SU-DHL-6 (cell line): ENCODE data around the gene PADI3.

Source experiments
- H2AFZ ChIP-seq: fragments of 200-600 bp; sonication (generic); 2 replicates; pipeline ENCODE4 v1.6.1; 2014; ENCODE audit warnings: low read depth, mild to moderate bottlenecking, moderate library complexity, mixed read lengths, antibody characterized with exemption, low read length; ENCODE audit not compliant: severe bottlenecking
- H3F3A ChIP-seq: fragments of 200-600 bp; shearing (Covaris generic); 2 replicates; pipeline ENCODE4 v1.6.0; 2016; ENCODE audit warnings: antibody characterized with exemption, mild to moderate bottlenecking; ENCODE audit not compliant: insufficient read depth
- H3K27ac ChIP-seq: fragments of 200-600 bp; sonication (generic); 2 replicates; pipeline ENCODE4 v1.5.1; 2016; ENCODE audit warnings: low read depth, mild to moderate bottlenecking, low read length, moderate library complexity, mixed read lengths
- H3K27me3 ChIP-seq: fragments of 200-600 bp; sonication (generic), shearing (Covaris generic); 2 replicates; pipeline ENCODE4 v1.6.0; 2014; ENCODE audit warnings: mild to moderate bottlenecking, low read length
- H3K36me3 ChIP-seq: fragments of 200-600 bp; sonication (generic); 2 replicates; pipeline ENCODE4 v1.6.1; 2014; ENCODE audit warnings: mild to moderate bottlenecking, low read length, mixed read lengths
- H3K4me2 ChIP-seq: fragments of 300-600, 200-600 bp; shearing (Covaris generic), sonication (generic); 2 replicates; pipeline ENCODE4 v1.6.0; 2014; ENCODE audit warnings: low read length, low read depth, mild to moderate bottlenecking; ENCODE audit not compliant: poor library complexity, severe bottlenecking
- H3K4me3 ChIP-seq: fragments of 200-600 bp; sonication (generic); 2 replicates; pipeline ENCODE4 v1.5.1; 2014; ENCODE audit warnings: antibody characterized with exemption, low read length, mild to moderate bottlenecking, mixed read lengths; ENCODE audit not compliant: insufficient read depth, poor library complexity, severe bottlenecking
- H3K79me2 ChIP-seq: fragments of 200-600 bp; sonication (generic); 2 replicates; pipeline ENCODE4 v1.6.1; 2014; ENCODE audit warnings: mild to moderate bottlenecking, low read length, moderate library complexity; ENCODE audit not compliant: insufficient read depth
- H3K9ac ChIP-seq: fragments of 200-600 bp; sonication (generic); 2 replicates; pipeline ENCODE4 v1.7.0; 2014; ENCODE audit warnings: mild to moderate bottlenecking, low read length
- H3K9me2 ChIP-seq: fragments of 200-600 bp; sonication (generic); replicated peaks from 2 replicates; pipeline ENCODE4 v1.6.1; 2014; ENCODE audit warnings: low read length; ENCODE audit not compliant: insufficient read depth
- H3K9me3 ChIP-seq: fragments of 200-600 bp; sonication (generic); 2 replicates; pipeline ENCODE4 v1.6.1; 2014; ENCODE audit warnings: low read length, mixed read lengths; ENCODE audit not compliant: insufficient read depth
- H4K20me1 ChIP-seq: fragments of 200-600 bp; sonication (generic); 2 replicates; pipeline ENCODE4 v1.6.1; 2014; ENCODE audit warnings: low read depth, mild to moderate bottlenecking, antibody characterized with exemption, low read length, moderate library complexity, mixed read lengths
- CTCF ChIP-seq: fragments of 200-600 bp; sonication (generic); IDR thresholded peaks from one replicate; pipeline ENCODE4 v1.5.1; 2017; ENCODE audit warnings: antibody characterized with exemption, mild to moderate bottlenecking, low read length, moderate library complexity; ENCODE audit not compliant: insufficient read depth, poor library complexity, severe bottlenecking
- EZH2phosphoT487 ChIP-seq: fragments of 200-600 bp; sonication (generic), shearing (Covaris generic); conservative IDR thresholded peaks from 2 replicates; pipeline ENCODE4 v1.6.1; 2018; ENCODE audit warnings: mild to moderate bottlenecking, antibody characterized with exemption, low read length, moderate library complexity, mixed read lengths

The PADI3 gene

DNA sequence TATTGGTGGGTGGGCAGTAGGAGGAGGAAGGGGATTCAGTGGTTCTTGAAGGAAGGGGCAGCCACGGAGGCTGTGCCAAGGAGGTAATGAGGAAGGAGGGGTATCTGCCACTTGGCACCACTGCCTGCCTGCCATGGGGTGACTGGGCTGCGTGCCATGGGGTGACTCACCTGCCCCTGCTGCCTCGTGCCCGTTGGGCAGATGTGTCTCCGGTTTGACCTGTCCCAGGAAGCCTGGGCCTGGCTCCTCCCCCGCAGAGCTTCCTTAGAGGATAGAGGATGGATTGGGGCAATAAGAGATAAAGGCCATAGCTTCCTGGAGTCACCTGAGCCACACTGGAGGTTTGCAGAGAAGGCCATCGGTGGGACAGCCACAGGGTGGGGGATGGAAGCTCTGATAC, 1.7 kb downstream of the PADI3 start:
- Histone ChIP-seq H3K27ac (no peak overlapping the region), H3K79me2 (no peaks in the 10 kb centered on the region), H3K9ac (no peak overlapping the region), H3K4me2 (no peak overlapping the region), H3K9me2 (no peaks in the 10 kb centered on the region), H3K9me3 (no peaks in the 10 kb centered on the region), H3F3A (no peaks in the 10 kb centered on the region), H3K36me3 (no peaks in the 10 kb centered on the region), H2AFZ (no peak overlapping the region), H3K4me3 (no peak overlapping the region), H3K27me3 (no peaks in the 10 kb centered on the region), H4K20me1 (no peaks in the 10 kb centered on the region)
- TF ChIP-seq EZH2phosphoT487 (no peak), CTCF (no peak)

GRCh38 chr1:17251246-17251645, 2.3 kb downstream of the PADI3 start:
- Histone ChIP-seq H3K27me3 (no peaks in the 10 kb centered on the region), H2AFZ (no peak overlapping the region), H3K9ac (no peak overlapping the region), H4K20me1 (no peaks in the 10 kb centered on the region), H3K27ac (no peak overlapping the region), H3K9me2 (no peaks in the 10 kb centered on the region), H3K4me2 (no peak overlapping the region), H3K4me3 (no peak overlapping the region), H3K79me2 (no peaks in the 10 kb centered on the region), H3K9me3 (no peaks in the 10 kb centered on the region), H3F3A (no peaks in the 10 kb centered on the region), H3K36me3 (no peaks in the 10 kb centered on the region)
- TF ChIP-seq EZH2phosphoT487, result no peak
- no peak for TF ChIP-seq CTCF

DNA sequence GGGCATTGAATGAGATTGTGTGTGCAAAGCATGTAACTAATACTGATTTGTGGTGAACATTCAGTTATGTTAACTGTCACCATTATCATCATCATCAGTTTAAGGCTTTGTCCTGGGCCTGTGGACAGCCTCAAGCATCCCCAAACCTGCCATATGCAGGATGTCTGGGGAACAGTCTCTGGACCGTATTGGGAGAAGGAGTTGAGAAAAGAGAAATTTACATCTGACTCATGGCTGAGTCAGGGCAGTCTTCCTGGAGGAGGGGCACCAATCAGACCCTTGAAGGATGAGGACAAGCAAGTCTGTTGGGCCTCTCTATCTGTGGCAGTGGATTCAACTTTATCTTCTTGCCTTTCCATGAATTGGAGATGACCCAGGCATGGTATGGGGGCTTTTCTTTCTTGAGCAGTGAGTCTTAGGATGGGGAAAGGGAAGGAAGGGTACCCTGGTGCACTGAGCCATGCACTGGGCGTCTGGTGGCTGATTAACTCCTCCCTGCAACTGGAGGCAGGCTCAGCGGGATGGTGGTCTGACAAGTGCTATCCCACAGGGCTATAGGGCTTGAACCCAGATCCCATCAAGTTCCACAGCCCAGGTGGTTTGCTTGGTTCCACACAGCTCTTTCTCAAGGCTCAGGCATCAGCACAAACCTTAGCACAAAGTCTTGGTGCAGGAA, 2.9 kb downstream of the PADI3 start:
- Histone ChIP-seq H3K79me2 (no peaks in the 10 kb centered on the region), H2AFZ (no peak overlapping the region), H4K20me1 (no peaks in the 10 kb centered on the region), H3K27me3 (no peaks in the 10 kb centered on the region), H3K27ac (no peak overlapping the region), H3K9ac (no peak overlapping the region), H3K4me3 (no peak overlapping the region), H3K4me2 (no peak overlapping the region), H3K9me3 (no peaks in the 10 kb centered on the region), H3K9me2 (no peaks in the 10 kb centered on the region), H3K36me3 (no peaks in the 10 kb centered on the region), H3F3A (no peaks in the 10 kb centered on the region)
- TF ChIP-seq CTCF (no peak), EZH2phosphoT487 (no peak)
